Measurements from ENCODE around the gene RAP1GAP. TPM values are rescaled to one million over a fixed set of nuclear protein-coding genes. Genes with fewer than 3 reads are reported as not detected.
A peak's percentile ranks its signal among the peaks of the same experiment; 100 is the strongest.

Gene RAP1GAP
- total and polyA plus RNA-seq, 9 of the 15 experiments (the other 6 are each of a cell fraction or from before 2014, with no cell fraction given) = 0.29 to 30.2 (median 19.2) TPM

DNA sequence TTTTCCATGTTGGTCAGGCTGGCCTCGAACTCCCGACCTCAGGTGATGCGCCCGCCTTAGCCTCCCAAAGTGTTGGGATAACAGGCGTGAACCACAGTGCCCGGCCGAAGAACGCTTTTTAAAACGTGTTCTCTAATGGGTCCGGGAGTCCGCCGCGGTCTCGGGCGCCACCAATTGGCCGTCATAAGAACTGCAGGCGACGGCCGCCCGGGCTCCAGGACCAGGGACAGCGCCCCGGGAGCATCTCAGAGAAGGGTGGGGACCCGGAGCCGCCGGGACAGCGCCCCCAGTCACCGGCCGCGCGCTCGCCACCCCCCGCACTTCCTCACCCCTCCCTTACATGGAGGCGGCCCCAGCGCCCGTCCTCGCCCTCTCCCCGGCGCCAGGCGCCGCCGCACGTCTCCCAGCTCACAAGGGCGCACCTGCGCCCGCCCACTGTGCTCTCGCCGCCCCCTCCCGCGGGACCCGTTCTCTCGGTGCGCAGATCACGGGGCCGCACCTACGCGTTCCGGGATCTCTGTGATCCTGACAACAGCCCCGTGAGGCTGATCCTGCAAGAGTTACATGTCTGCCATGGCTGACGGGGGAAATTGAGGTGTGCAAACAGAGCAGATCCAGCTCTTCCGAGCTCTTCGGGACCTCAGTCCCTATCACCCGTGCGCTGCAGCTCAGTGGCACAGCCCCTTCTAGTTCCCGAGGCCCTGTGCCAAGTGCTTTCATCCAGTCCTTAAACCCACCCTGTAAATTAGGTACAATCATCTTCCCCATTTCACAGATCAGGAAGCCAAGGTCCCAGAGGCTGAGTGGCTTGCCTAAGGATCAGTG, 9.8 kb downstream of the RAP1GAP start (continued):
- TF ChIP-seq, protein P1, sequence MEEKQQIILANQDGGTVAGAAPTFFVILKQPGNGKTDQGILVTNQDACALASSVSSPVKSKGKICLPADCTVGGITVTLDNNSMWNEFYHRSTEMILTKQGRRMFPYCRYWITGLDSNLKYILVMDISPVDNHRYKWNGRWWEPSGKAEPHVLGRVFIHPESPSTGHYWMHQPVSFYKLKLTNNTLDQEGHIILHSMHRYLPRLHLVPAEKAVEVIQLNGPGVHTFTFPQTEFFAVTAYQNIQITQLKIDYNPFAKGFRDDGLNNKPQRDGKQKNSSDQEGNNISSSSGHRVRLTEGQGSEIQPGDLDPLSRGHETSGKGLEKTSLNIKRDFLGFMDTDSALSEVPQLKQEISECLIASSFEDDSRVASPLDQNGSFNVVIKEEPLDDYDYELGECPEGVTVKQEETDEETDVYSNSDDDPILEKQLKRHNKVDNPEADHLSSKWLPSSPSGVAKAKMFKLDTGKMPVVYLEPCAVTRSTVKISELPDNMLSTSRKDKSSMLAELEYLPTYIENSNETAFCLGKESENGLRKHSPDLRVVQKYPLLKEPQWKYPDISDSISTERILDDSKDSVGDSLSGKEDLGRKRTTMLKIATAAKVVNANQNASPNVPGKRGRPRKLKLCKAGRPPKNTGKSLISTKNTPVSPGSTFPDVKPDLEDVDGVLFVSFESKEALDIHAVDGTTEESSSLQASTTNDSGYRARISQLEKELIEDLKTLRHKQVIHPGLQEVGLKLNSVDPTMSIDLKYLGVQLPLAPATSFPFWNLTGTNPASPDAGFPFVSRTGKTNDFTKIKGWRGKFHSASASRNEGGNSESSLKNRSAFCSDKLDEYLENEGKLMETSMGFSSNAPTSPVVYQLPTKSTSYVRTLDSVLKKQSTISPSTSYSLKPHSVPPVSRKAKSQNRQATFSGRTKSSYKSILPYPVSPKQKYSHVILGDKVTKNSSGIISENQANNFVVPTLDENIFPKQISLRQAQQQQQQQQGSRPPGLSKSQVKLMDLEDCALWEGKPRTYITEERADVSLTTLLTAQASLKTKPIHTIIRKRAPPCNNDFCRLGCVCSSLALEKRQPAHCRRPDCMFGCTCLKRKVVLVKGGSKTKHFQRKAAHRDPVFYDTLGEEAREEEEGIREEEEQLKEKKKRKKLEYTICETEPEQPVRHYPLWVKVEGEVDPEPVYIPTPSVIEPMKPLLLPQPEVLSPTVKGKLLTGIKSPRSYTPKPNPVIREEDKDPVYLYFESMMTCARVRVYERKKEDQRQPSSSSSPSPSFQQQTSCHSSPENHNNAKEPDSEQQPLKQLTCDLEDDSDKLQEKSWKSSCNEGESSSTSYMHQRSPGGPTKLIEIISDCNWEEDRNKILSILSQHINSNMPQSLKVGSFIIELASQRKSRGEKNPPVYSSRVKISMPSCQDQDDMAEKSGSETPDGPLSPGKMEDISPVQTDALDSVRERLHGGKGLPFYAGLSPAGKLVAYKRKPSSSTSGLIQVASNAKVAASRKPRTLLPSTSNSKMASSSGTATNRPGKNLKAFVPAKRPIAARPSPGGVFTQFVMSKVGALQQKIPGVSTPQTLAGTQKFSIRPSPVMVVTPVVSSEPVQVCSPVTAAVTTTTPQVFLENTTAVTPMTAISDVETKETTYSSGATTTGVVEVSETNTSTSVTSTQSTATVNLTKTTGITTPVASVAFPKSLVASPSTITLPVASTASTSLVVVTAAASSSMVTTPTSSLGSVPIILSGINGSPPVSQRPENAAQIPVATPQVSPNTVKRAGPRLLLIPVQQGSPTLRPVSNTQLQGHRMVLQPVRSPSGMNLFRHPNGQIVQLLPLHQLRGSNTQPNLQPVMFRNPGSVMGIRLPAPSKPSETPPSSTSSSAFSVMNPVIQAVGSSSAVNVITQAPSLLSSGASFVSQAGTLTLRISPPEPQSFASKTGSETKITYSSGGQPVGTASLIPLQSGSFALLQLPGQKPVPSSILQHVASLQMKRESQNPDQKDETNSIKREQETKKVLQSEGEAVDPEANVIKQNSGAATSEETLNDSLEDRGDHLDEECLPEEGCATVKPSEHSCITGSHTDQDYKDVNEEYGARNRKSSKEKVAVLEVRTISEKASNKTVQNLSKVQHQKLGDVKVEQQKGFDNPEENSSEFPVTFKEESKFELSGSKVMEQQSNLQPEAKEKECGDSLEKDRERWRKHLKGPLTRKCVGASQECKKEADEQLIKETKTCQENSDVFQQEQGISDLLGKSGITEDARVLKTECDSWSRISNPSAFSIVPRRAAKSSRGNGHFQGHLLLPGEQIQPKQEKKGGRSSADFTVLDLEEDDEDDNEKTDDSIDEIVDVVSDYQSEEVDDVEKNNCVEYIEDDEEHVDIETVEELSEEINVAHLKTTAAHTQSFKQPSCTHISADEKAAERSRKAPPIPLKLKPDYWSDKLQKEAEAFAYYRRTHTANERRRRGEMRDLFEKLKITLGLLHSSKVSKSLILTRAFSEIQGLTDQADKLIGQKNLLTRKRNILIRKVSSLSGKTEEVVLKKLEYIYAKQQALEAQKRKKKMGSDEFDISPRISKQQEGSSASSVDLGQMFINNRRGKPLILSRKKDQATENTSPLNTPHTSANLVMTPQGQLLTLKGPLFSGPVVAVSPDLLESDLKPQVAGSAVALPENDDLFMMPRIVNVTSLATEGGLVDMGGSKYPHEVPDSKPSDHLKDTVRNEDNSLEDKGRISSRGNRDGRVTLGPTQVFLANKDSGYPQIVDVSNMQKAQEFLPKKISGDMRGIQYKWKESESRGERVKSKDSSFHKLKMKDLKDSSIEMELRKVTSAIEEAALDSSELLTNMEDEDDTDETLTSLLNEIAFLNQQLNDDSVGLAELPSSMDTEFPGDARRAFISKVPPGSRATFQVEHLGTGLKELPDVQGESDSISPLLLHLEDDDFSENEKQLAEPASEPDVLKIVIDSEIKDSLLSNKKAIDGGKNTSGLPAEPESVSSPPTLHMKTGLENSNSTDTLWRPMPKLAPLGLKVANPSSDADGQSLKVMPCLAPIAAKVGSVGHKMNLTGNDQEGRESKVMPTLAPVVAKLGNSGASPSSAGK (IDR thresholded peaks at IDR 0.05) = no peak
- TF ChIP-seq, protein P2, sequence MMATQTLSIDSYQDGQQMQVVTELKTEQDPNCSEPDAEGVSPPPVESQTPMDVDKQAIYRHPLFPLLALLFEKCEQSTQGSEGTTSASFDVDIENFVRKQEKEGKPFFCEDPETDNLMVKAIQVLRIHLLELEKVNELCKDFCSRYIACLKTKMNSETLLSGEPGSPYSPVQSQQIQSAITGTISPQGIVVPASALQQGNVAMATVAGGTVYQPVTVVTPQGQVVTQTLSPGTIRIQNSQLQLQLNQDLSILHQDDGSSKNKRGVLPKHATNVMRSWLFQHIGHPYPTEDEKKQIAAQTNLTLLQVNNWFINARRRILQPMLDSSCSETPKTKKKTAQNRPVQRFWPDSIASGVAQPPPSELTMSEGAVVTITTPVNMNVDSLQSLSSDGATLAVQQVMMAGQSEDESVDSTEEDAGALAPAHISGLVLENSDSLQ (IDR thresholded peaks at IDR 0.05) = peak; percentile 17; the same call in 1 of the 2 replicates
- TF ChIP-seq ZNF175 (CRISPR knock-in tag; IDR thresholded peaks at IDR 0.05; ENCODE audit: low read depth) = peak; percentile 74; the same call in 1 of the 2 replicates
- TF ChIP-seq ILF3 (IDR thresholded peaks at IDR 0.05; ENCODE audit: borderline replicate concordance) = 0 out of 2 replicates have a peak, but pooled peaks have one; percentile 79
- TF ChIP-seq, protein P3, sequence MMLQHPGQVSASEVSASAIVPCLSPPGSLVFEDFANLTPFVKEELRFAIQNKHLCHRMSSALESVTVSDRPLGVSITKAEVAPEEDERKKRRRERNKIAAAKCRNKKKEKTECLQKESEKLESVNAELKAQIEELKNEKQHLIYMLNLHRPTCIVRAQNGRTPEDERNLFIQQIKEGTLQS (IDR thresholded peaks at IDR 0.05) = no peak
- TF ChIP-seq, protein P3 (CRISPR knock-in tag; conservative IDR thresholded peaks at IDR 0.05) = peak; percentile 92
- no peak for TF ChIP-seq NFE2 (IDR thresholded peaks at IDR 0.05; ENCODE audit: low read depth)

All from K562 (cell line).